Upper lobe of left lung (tissue), 4 donors: ENCODE data around the gene PADI4.

Source experiments
- CTCF ChIP-seq, 6 experiments: fragments of 450-650 bp in 4 of 6; fragments of 200-600 bp in 2 of 6; sonication (generic) in 2 of 6; IDR thresholded peaks; one replicate each; pipeline ENCODE4 v1.5.1; 2016 to 2019; ENCODE audit warnings: antibody characterized with exemption in 6 of 6
- POLR2AphosphoS5 ChIP-seq, 2 donors: sonication (generic); formaldehyde crosslinking; IDR thresholded peaks; one replicate each; pipeline ENCODE4 v1.5.1; 2017; ENCODE audit warnings: antibody characterized with exemption in 2 of 2

- TF ChIP-seq CTCF (IDR thresholded peaks at IDR 0.05) (no peak), POLR2AphosphoS5 (IDR thresholded peaks at IDR 0.05) (no peak)
Measured at GRCh38 chr1:17265950-17266349, 42.0 kb upstream of the PADI4 start.
